HG02588 (cell line): ENCODE measurements around the gene RUNX3.

Experiments
- ATAC-seq: cut with Tn5 transposase; IDR thresholded peaks from one replicate; pipeline ENCODE4 v1.9.1; 2021; ENCODE audit warnings: mild to moderate bottlenecking, moderate library complexity; ENCODE audit not compliant: unreplicated experiment

RUNX3 gene

DNA sequence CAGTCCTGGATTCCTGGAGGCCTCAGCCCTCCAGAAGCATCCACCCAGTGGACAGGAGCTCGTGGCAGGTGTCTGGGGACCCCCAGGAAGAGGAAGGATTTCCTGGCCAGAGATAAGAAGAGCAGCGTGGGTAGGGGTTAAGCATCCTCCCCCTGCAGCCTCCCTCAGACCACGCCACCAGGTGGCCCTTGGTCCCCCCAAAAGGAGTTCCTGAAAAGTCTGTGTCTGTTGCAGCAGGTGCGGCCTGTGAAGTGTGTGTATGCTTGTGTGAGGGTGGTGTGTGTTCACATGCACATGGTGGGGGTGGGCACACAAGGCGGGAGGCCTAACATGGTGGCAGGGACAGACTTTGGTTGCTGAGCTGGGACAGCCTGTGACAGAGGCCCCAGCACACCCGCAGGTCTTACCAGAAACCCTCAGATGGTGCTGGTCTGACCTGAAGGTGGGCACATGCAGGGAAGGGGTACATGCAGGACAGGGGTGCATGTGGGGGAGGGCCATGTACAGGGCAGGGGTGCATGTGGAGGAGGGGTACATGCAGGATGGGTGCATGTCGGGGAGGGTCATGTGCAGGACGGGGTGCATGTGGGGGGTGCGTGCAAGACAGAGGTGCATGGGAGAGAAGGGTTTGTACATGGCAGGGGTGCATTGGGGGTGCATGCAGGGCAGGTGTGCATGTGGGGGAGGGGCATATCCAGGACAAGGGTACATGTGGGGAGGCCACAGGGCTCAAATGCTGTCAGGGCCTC lies 18.2 kb upstream of the RUNX3 start:
- no peak for ATAC-seq

DNA sequence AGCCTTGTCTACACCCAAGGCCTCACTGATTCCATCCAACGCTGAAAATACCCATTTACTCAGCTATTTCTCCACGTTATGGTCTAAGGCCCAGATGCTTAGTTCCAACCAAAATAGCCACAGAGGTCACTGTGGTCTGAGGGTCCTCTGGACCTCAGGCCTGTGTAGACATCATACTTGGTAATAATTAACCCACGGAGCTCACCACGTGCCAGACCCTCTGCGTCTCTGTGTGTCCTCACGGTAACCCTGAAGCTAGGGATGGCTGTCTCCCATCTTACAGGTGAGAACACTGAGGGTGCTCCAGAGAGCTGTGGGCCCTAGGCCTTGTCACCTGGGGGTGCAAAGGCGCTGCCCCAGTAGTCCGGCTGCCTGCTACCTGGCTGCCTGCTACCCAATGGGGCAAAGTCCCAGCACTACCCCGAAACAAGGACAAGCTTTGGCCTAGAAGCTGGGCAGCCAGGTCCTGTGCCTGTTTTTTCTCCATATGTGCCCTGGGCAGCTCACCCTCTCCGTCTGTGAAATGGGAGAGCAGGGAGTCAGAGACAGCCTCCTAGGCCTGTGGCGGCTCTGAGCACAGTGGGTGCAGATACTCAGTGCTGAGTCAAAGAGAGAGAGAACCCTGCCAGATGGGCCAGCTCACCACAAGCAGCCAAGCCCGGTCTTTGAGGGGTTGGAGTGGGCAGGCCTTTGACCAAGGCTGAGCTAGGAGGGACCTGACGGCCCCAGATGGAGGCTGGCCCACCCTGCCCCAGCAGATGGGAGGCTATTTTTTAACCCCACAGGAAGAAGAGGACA lies 17.0 kb upstream of the RUNX3 start:
- ATAC-seq: peak; percentile 85

DNA sequence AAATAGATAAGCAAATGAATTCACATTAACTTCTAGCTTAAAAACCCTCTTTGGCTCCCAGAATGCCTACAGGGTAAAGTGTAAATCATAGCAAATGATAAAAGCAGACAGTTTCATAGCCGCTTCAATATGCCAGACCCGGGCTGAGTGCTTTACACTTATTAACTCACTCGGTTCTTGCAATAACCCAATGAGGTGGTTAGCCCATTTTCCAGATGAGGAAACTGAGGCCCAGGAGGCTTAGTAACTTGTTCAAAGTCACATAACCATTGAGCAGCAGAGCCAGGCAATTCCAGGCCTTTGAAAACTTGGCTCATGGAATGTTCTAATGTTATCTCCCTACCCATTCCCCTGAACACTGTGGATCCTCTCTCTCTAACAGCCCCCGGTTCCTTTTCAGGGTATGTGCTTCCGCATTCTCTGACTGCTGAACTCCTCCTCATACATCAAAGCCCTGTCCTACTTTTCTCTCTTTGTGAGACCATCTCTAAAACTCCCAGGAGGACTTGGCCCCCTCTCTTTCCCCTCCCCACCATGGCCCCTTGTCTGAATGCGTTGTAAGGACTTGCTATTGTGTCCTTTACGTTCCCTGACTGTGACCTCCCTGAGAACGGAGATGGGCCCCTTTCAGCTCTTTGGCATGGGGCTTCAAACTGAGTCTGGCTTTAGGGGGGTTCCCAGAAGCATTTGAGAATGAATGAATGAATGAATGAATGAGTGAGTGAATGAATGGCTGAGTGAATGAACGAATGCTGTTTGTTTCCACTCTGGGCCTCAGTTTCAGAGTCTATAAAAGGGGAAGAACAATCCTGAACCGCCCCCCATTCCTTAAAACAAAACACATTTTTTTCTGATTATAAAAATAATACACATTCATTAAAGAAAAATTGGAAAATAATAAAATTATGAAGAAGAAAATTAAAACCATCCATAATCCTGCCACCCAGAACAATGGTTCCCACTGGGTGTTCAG lies 15.6 kb upstream of the RUNX3 start:
- no peak for ATAC-seq

DNA sequence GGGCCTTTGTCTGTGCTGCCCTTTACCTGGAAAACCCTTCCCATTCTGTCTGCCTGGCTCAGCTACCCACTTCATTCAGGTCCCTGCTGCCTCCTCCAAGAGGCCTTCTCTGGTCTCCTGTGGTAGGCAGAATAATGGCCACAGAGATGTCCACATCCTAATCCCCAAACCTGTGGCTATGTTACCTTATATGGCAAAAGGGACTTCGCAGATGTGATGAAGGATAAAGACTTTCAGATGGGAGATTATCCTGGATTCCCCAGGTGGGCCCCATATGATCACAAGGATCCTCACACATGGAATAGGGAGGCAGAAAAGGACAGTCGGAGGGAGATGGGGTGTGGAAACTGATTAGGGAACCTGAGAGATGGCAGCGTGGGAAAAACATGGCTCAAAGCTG lies 14.2 kb upstream of the RUNX3 start:
- no peak for ATAC-seq

DNA sequence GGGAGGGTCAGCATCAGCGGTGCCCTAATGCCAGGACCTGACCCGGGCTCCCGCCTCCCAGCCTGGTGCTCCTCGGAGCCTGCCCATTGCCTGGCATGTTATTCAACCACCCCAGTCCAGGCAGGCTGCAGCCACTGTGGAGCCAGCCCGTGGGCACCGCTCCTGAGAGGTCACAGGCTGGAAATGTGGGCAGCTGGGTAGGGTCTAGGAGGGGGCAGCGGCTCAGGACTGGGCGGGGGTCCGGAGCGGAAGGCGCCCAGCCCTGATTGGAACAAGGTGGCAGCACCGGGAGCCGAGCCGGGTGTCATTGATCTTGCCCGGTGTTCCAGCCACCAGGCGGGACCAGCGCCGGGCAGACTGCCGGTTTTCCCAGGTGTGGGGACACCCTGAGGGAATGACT lies 12.7 kb upstream of the RUNX3 start:
- ATAC-seq: no peak

DNA sequence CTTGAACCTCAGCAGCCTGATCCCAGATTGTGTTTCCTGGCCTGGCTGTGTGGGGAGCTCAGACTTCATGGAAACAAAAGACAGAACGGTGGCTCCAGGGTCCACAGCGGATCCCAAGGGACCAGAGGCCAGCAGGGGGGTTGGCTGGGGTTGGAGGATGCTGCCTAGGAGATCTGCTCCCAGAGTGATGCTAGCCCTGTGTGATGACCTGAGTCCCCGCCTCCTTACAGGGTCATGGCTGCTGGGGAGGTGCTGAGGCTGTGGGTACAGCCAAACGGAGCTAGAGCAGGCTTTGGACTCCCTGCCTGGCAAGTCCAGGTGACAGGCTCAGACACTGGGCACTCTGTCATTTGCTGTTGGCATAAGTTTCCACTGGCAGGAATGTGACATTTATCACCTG lies 11.5 kb upstream of the RUNX3 start:
- no peak for ATAC-seq

DNA sequence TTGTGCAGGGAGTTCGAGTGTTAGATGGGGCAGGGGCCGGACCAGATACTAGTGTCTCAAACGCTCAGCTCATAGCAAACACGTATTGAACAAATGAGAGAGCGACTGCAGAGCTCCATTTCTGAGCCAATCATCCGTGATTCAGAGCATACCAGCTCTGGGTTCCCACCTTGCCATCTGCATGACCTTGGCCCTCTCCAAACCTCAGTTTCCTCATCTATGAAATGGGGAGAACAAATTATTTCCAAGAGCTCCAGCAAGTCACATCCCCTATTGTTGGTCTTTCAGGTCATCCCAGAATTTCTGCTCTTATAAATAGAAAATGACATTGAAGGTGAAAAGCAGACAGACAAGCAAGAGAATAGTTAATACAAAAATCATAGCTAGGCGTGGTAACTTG lies 10.2 kb upstream of the RUNX3 start:
- ATAC-seq: no peak

DNA sequence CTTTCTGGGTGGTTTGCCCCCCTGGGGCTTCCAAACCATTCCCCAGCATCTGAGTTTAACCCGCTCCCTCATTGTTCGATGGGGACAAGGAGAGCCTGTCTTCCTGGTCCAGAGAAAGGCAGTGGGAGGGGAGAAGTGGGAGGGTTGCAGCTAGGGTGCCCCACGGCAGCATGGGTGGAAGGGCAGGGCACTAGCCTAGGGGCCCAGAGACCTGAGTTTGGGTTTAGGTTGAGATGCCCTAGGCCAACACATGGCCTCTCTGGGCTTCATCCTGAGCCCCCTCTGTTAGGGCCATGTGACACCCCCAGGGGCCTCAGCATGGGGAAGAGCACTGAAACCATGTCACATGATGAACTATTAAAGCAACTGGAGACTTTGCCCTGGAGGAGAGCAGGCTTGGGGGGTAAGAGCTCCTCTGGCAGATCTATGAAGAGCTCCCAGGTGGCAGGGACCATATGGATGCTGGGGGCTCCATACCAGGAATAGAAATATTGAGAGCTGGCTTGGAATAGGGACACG lies 9.7 kb upstream of the RUNX3 start:
- ATAC-seq: no peak

DNA sequence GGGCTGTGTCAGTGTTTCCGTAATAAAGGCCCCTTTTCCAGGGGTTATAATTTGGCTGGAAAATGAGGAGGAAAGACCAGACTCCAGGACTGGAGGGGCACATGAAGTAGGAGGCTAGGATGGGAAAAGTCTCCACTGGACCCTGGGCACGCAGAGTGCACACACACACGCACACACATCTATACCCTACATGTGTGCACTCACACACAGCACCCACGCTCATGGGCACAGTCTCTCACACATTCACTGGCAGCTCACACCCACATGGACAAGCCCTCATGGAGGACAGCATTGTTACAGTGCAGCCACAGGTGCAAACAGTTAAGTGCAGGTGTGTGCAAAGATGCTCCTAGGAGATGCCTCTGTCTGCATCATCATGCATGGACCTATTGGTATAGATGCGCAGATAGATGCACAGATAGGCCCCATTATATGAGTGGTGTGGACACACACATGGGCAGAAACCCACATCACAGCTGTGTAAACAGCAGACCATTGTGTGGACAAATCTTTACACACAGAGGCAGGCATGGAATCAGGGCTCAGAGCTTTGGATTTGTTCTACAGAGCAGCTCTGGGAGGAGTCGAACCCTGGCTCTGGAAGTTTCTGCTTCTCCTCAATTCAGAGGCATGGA lies 9.1 kb upstream of the RUNX3 start:
- ATAC-seq: no peak

DNA sequence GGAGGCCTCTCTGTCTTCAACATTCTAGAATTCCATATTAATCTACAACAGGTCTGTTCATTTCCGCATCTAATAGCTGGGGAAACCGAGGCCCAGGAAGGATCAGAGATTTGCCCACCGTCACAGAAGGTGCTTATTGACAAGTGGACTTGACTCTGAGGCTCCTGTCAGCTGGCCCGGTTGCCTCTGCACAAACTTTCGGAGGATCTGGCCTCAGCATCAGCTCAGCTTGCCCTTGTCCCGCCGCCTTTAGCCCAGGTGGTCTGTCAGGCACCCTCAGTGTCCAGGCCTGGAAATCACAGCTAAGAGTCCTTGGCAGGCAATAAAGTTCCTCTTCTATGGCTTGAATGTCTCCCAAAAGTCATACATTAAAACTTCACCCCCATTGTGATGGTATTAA lies 8.2 kb upstream of the RUNX3 start:
- ATAC-seq: no peak

DNA sequence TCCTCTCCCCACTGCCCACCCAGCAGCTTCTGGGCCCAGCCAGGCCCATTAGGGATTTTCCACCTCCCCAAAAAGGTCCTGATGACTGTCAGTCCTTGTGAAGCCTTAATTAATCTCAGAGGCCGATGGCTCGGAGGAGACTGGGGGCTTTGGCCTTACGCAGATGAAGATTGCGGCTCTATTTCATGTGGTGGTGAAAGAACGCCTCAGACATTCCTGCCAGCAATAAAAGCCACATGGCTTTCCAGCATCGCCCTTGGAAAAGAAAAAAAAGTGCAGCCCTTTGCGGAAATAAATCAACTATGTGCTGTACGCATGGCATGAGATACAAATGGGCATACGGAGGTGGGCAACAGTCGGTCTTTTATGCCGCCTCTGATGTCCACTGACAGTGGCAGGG lies 6.6 kb upstream of the RUNX3 start:
- no peak for ATAC-seq

DNA sequence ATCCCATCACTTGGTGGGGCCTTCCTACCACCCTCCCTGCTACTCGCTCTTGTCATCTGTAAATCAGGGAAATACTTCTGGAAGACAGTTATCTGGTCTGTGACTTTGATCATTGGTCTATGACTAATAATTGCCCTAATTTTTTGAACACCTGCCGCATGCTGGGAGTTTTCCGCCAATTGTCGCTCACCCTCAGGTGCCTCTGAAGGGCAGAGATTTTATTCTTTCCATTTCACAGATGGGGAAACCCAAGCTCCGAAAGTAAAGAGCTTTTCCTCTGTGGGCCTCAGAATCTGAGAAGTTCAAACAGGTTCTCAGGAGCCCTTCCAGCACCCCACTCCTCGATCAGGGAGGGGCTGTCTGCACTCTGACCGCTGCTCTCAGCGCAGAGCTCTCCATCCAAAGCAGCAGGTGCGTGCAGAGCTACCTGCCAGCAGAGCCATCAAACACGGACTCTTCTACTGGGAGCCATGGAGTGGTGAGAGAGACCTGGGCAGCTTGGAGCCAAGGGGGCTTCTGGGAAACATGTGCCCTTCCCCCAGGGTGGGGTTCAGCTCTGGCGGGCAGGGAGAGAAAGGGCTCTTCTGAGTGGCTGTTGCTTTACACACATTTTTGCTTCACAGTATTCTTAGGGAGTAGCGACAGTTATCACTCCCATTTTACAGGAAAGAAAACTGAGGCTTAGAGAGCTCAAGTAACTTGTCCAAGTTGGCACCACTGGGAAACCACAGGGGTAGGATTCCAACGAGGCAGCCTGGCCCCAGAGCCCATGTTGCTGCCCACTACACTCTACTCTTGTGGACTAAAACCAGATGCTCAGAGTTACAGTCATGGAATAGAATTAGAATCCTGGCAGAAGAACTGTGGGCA lies 5.8 kb upstream of the RUNX3 start:
- ATAC-seq: no peak

DNA sequence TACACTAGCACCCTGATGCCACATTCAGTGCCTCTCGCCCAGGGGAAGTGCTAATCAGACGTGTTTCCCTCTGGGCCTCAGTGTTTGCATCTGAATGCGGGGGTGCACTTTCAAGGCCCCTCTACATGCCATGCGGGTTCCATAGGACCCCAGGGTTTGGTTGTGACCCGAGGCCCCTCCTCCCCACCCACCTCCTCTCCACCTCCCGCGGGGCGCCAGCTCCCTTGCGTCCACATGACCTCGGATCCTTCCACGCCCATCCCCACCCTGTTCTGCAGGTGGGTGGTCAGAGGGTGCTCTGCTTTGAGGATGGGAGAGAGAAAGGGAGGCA lies 5.1 kb upstream of the RUNX3 start:
- ATAC-seq: no peak

DNA sequence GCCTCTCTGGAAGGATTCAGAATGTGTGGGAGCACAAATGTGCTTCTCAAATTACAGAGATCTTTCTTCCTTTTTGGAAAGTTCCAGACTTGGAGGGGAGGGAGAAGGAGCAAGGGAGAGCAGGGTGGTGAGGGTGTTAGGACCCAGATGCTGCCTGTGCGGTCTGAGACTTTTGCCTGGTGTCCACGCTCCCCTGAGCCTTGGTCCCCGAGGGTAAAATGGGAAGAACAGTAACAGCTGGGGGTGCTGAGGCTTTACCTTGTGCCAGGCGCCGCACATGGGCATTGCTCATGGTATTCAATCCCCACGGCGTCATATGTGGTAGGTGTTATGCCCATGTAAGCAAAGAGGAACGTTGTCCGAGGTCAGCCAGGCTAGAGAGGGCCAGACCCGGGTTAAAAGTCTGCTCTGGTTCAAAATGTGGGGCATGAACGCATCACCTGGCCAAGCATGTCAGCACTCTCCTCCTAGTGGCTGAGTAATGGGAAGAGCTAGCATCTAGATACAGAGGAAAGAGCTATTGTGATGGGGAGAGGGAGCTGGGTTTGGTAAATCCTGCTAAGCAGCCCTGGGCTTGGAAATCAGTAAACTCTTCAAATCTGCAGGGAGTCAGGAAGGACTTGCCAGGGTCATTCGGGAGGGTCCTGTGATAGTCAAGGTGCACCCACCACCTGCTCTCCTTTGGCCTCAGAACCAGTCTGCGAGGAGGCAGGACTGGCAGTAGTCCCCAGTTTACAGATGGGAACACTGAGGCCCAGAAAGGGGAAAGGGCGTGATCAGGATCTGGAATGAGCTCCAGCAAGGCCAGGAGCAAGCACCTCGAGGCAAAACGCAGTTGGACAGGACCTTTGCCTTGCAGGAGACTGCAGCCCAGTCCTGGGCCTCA lies 4.5 kb upstream of the RUNX3 start:
- ATAC-seq: no peak

DNA sequence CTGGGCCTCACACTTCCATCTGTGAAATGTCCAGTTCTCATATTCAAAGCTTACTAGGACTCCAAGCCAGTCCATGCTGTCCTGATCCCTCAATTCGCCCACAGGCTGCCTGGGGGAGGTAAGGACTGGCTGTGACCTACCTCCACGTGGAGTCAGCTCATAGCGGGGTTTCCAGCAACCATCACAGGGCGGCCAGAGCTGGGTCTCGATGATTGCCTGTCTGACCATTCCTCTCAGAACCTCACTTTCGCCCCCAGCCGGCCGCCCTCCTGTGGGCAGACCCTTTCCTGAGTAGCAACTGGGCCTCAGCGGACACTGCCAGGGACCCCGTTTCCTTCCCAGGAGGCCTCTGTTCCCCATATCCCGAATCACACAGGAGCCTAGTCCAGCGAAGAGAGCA lies 3.4 kb upstream of the RUNX3 start:
- no peak for ATAC-seq

DNA sequence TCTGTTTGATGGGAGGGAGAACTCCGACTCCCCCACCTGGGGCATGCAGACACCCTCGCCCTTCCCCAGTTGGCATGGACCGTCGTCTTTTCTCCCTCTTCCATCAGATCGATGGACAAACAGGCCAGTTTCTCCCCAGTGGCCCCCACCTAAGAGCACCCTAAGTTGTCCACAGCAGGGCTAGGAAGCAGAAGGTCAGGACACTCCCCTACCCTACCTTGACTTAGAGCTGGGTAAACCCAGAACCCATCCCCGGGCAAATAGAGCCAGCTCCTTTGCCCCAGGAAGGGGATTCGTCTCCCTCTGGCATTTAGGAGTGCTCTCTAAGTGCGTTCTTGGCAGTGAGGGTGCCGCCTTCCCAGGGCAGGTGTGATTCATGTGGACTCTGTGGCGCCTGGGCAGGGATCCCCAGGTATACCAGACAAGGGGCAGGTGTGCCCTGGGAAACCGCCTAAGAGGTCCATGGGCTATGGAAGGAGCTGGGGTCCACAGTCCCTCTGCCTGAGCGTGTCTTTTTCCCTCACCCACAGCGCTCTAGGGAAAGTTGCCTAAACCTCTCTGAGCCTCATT lies 2.7 kb upstream of the RUNX3 start:
- no peak for ATAC-seq

DNA sequence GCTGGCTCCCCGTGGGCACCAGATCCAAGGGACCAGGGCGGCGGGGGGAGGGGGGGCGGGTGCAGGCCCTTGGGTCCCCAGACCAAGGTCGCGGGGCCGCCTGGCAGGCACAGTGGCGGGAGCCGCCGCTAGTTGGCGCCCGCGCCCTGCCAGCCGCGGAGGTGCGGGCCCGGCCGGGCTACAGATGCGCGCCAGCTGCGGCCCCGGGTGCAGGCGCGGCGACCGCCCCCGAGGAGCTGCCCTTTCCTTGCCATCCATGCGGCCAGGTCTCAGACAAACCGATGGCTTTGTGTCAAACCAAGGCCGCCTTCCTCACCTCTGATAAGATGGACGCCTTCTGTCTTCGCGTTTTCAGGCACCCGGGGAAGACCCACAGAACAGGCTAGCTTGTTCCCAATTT lies 2.2 kb upstream of the RUNX3 start:
- no peak for ATAC-seq

DNA sequence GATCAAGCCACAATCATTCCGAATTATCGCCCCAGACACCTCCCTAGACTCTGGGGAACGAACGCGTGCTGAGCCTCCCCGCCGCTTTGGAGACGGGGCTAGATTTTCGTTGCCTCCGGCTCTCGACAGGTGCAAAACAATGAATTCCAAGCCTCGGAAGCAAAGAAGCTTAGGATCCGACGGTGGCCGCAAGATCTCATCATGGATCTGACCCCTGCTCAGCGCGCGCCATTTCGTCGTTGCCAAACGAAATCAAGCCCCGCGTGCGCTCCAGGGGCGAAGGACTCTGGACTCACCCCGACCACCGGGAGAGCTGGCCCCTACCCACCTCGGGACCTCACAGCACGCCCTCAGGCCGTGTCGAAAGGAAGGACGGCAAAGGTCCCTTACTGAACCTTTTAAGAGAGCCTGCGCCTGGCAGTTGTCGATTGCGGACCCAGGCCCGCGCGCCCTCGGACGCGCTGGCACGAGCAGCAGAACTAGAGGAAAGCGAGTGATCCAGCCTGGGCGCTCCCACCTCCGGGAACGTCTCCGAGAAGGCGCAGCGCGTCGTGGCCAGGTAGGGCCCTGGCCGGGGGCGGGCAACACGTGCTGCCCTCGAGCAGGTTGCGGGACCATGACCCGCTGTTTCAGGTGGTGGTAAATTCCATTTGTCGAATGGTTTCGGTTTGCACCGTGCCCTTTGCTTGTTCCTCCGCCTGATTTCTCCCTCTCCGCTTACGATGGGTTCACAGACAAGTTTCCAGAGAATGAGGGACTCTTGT lies 1.6 kb upstream of the RUNX3 start:
- ATAC-seq: no peak
